ENCODE results near the gene DHRSX. TPM values are rescaled to one million over a fixed set of nuclear protein-coding genes. Genes with fewer than 3 reads are reported as not detected.
"Not testable (repeated sequence)": the region's sequence is repeated elsewhere in the genome, so short reads cannot be mapped to it uniquely, and the experiment has no call there.

Gene DHRSX
- total RNA-seq, 1 donor from 2014 or later = 25.1 TPM

DNA sequence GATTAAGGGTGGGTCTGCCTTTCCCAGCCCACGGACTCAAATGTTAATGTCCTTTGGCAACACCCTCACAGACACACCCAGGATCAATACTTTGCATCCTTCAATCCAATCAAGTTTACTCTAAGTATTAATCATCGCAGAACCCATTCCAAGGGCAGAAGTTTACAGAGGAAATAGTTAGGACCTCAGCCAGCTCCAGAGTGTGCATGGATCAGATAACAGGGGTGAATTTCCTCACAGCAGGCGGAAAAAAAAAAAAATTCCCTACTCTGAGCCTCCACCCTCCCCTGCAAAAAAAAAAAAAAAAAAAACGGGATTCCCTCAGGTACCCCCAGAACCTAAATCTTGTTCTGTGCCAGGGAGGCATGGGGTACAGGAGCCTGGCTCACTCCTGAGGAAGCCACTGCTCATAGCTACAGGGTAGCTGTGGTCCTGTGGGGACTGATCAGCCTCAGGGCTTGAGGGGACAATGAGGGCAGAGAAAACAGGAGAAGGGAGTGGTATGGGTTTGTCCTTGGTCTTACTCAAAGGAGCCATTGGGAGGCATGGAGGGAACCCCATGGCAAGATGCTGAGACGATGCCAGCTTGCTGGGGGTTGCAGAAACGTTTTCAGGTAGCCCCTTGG is 113.0 kb downstream of the DHRSX start:
- Mint-ChIP-seq H3K27ac (ENCODE audit: unreplicated experiment) (no peak overlapping the region), H3K27me3 (ENCODE audit: low read depth) (no peaks in the 10 kb centered on the region)
- DNase-seq (ENCODE audit: low read depth, low spot score) = no peak

DNA sequence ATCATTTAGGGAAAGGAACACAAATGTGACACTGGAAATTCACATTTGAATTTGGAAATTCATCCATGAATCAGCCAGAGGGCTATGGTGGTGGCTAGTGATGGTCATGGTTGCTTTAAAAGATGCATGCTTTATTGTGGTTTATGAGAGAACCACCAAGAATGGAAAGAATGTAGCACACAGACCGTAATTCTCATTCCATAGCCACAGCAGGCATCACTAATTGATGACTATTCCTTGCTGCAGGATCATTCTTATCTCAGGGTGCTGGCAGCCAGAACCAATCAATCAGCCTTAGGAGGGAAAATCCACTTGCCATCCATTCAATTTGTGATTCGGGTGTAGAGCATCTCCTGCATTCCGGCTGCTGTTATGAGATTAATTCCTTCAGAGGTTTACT is 115.6 kb downstream of the DHRSX start:
- H3K27me3 Mint-ChIP-seq (ENCODE audit: low read depth) = no peaks in the 10 kb centered on the region
- H3K4me3 Mint-ChIP-seq = no peak overlapping the region
- no peak overlapping the region for H3K27ac Mint-ChIP-seq (ENCODE audit: unreplicated experiment)
- H3K9me3 Mint-ChIP-seq = peaks cover 3% of the 10 kb centered on the region
- H3K4me1 Mint-ChIP-seq = peaks cover 3% of the 10 kb centered on the region
- no peak for DNase-seq (ENCODE audit: low read depth, low spot score)
- TF ChIP-seq, protein P1, sequence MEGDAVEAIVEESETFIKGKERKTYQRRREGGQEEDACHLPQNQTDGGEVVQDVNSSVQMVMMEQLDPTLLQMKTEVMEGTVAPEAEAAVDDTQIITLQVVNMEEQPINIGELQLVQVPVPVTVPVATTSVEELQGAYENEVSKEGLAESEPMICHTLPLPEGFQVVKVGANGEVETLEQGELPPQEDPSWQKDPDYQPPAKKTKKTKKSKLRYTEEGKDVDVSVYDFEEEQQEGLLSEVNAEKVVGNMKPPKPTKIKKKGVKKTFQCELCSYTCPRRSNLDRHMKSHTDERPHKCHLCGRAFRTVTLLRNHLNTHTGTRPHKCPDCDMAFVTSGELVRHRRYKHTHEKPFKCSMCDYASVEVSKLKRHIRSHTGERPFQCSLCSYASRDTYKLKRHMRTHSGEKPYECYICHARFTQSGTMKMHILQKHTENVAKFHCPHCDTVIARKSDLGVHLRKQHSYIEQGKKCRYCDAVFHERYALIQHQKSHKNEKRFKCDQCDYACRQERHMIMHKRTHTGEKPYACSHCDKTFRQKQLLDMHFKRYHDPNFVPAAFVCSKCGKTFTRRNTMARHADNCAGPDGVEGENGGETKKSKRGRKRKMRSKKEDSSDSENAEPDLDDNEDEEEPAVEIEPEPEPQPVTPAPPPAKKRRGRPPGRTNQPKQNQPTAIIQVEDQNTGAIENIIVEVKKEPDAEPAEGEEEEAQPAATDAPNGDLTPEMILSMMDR (conservative IDR thresholded peaks at IDR 0.05) = no peak
- H3K36me3 Mint-ChIP-seq (ENCODE audit: low read depth) = peaks cover 19% of the 10 kb centered on the region

More for the DNA sequence above, 113.0 kb downstream of the DHRSX start:
- Mint-ChIP-seq H3K36me3 (ENCODE audit: low read depth) (peaks cover 31% of the 10 kb centered on the region), H3K4me3 (no peak overlapping the region), H3K9me3 (peaks cover 6% of the 10 kb centered on the region), H3K4me1 (peaks cover 8% of the 10 kb centered on the region)
- TF ChIP-seq, protein P1 (conservative IDR thresholded peaks at IDR 0.05) = no peak

DNA sequence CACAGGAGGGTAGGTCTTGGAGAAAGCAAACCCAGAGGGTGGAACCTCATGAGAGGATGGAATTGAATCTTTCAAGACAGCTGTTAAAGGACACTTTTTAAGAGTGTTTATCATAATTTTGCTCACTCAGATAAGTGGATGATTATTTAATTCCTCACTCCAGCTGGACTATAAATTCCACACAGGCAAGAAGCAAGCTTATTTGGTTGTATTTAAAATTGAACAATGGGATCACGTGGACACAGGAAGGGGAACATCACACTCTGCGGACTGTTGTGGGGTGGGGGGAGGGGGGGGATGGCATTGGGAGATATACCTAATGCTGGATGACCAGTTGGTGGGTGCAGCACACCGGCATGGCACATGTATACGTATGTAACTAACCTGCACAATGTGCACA is 116.3 kb downstream of the DHRSX start:
- Mint-ChIP-seq H3K27me3 (ENCODE audit: low read depth) (no peaks in the 10 kb centered on the region), H3K27ac (ENCODE audit: unreplicated experiment) (no peak overlapping the region), H3K4me1 (peaks cover 3% of the 10 kb centered on the region), H3K4me3 (no peak overlapping the region), H3K9me3 (peaks cover 3% of the 10 kb centered on the region), H3K36me3 (ENCODE audit: low read depth) (peaks cover 22% of the 10 kb centered on the region)
- TF ChIP-seq, protein P1 (conservative IDR thresholded peaks at IDR 0.05) = no peak
- no peak for DNase-seq (ENCODE audit: low read depth, low spot score)

DNA sequence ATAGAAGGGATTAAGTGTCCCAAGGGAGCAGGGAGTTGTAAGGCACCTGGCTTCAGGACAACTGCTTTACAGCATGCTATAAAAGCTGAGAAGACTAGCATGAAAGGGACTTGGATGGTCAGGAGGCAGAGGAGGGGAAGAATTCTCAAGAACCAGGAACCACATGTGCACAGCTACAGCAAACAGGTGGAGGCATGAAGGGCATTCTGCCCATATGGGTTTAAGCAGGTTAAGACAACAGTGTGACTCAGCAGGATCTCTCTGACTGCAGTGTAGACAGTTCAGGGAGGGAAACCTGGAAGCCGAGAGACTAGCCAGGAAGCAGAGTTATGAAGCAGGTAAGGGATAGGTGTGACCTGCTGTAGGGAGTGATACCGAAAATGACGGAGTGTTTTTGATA is 117.0 kb downstream of the DHRSX start:
- TF ChIP-seq, protein P1 (conservative IDR thresholded peaks at IDR 0.05) = no peak
- H3K4me3 Mint-ChIP-seq = no peak overlapping the region
- no peaks in the 10 kb centered on the region for H3K27me3 Mint-ChIP-seq (ENCODE audit: low read depth)
- no peak overlapping the region for H3K27ac Mint-ChIP-seq (ENCODE audit: unreplicated experiment)
- H3K36me3 Mint-ChIP-seq (ENCODE audit: low read depth) = peaks cover 22% of the 10 kb centered on the region
- H3K4me1 Mint-ChIP-seq = peaks cover 3% of the 10 kb centered on the region
- DNase-seq (ENCODE audit: low read depth, low spot score) = no peak
- peaks cover 5% of the 10 kb centered on the region for H3K9me3 Mint-ChIP-seq

DNA sequence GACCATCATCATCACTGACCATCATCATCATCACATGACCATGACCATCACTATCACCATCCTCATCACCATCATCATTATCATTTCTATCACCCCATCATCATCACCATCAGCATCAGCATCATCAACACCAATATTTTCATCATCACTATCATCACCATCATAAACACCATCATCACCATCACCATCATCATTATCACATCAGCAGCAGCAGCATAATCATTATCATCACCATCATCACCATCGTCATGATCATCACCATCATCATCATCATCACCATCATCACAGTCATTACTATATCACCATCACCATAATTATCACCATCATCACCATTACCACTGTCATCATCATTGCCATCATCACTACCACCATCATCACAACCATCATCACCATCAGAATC is 117.6 kb downstream of the DHRSX start:
- DNase-seq (ENCODE audit: low read depth, low spot score) = no peak
- Mint-ChIP-seq H3K27me3 (ENCODE audit: low read depth) (no peaks in the 10 kb centered on the region), H3K4me1 (no peaks in the 10 kb centered on the region), H3K27ac (ENCODE audit: unreplicated experiment) (no peak overlapping the region), H3K9me3 (peaks cover 5% of the 10 kb centered on the region), H3K36me3 (ENCODE audit: low read depth) (peaks cover 19% of the 10 kb centered on the region), H3K4me3 (no peak overlapping the region)
- TF ChIP-seq, protein P1 (conservative IDR thresholded peaks at IDR 0.05) = no peak

DNA sequence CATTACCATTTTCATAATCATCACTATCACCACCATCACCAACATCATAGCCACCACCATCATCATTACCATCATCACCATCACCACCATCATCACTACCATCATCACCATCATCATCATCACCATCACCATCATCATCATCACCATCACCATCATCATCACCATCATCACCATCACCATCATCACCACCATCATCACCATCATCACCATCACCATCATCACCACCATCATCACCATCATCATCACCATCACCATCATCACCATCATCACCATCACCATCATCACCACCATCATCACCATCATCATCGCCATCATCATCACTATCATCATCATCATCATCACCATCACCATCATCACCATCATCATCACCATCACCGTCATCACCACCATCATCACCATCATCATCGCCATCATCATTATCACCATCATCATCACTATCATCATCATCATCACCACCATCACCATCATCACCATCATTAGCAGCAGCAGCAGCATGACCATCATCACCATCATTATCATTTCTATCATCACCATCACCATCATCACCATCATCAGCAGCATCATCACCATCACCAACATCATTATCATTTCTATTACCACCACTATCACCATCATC is 118.2 kb downstream of the DHRSX start:
- not testable (repeated sequence) for H3K27me3 Mint-ChIP-seq (ENCODE audit: low read depth); H3K4me1 Mint-ChIP-seq; DNase-seq (ENCODE audit: low read depth, low spot score); H3K27ac Mint-ChIP-seq (ENCODE audit: unreplicated experiment); H3K4me3 Mint-ChIP-seq; H3K9me3 Mint-ChIP-seq
- H3K36me3 Mint-ChIP-seq (ENCODE audit: low read depth) = peaks cover 22% of the 10 kb centered on the region

Data from neural crest cell (in vitro differentiated cells).